Keratinocyte (primary cell): ENCODE results near the gene MBTPS1. TPM values are rescaled to one million over a fixed set of nuclear protein-coding genes. Genes with fewer than 3 reads are reported as not detected.

ENCODE experiments used
- DNase-seq: peaks from one replicate; pipeline ENCODE4 v3.0.0-alpha.2; 2011; ENCODE audit warnings: low read depth, missing footprints, low spot score
- FAIRE-seq: peaks from 2 replicates; lab custom pipeline; 2011; peaks lifted over from hg19 to GRCh38; lab: Jason Lieb, UNC
- H2AFZ ChIP-seq: 2 replicates; pipeline ENCODE4 v1.6.0; 2012; ENCODE audit warnings: low read length, control low read depth, inconsistent platforms; ENCODE audit not compliant: control insufficient read depth
- H3K27ac ChIP-seq: 2 replicates; pipeline ENCODE4 v1.5.1; 2011; ENCODE audit warnings: low read length; ENCODE audit not compliant: control insufficient read depth, insufficient read depth
- H3K27me3 ChIP-seq: 3 replicates; pipeline ENCODE4 v1.6.0; 2011; ENCODE audit warnings: low read length; ENCODE audit not compliant: control insufficient read depth, insufficient read depth; ENCODE audit errors: extremely low read depth
- H3K36me3 ChIP-seq, 2 experiments: 2 replicates in 1 of 2; 3 replicates in 1 of 2; pipeline ENCODE4 v1.5.1; 2011; ENCODE audit warnings: low read length in 2 of 2, mild to moderate bottlenecking in 1 of 2; ENCODE audit not compliant: control insufficient read depth in 2 of 2, insufficient read depth in 2 of 2; ENCODE audit errors: extremely low read depth in 1 of 2
- H3K4me1 ChIP-seq: 3 replicates; pipeline ENCODE4 v1.5.1; 2011; ENCODE audit warnings: low read length; ENCODE audit not compliant: control insufficient read depth, insufficient read depth; ENCODE audit errors: extremely low read depth
- H3K4me2 ChIP-seq: 3 replicates; pipeline ENCODE4 v1.6.0; 2011; ENCODE audit warnings: low read depth, low read length; ENCODE audit not compliant: control insufficient read depth, insufficient read depth; ENCODE audit errors: extremely low read depth
- H3K4me3 ChIP-seq, 3 experiments: fragments of 200-600 bp in 1 of 3; sonication (generic) in 1 of 3; 2 replicates in 2 of 3; 3 replicates in 1 of 3; pipeline ENCODE4 v1.5.1; 2011 to 2016; ENCODE audit warnings: low read length in 3 of 3, mild to moderate bottlenecking in 3 of 3, control low read depth in 2 of 3, inconsistent platforms in 1 of 3, low read depth in 1 of 3, mixed read lengths in 1 of 3, mixed run types in 1 of 3, moderate library complexity in 1 of 3; ENCODE audit not compliant: control insufficient read depth in 2 of 3, insufficient read depth in 2 of 3; ENCODE audit errors: extremely low read depth in 1 of 3
- H3K79me2 ChIP-seq: 2 replicates; pipeline ENCODE4 v1.6.0; 2012; ENCODE audit warnings: low read length; ENCODE audit not compliant: control insufficient read depth, insufficient read depth
- H3K9ac ChIP-seq: 3 replicates; pipeline ENCODE4 v1.6.0; 2011; ENCODE audit warnings: low read length; ENCODE audit not compliant: control insufficient read depth, insufficient read depth; ENCODE audit errors: extremely low read depth
- H3K9me1 ChIP-seq: 3 replicates; pipeline ENCODE4 v1.6.0; 2011; ENCODE audit warnings: low read length; ENCODE audit not compliant: control insufficient read depth, insufficient read depth; ENCODE audit errors: extremely low read depth
- H3K9me3 ChIP-seq: 2 replicates; pipeline ENCODE4 v1.5.1; 2012; ENCODE audit warnings: low read depth, low read length; ENCODE audit not compliant: control insufficient read depth
- H4K20me1 ChIP-seq: 3 replicates; pipeline ENCODE4 v1.6.0; 2011; ENCODE audit warnings: low read length; ENCODE audit not compliant: control insufficient read depth, insufficient read depth; ENCODE audit errors: extremely low read depth
- CTCF ChIP-seq, 3 experiments: IDR thresholded peaks in 1 of 3; conservative IDR thresholded peaks in 1 of 3; optimal IDR thresholded peaks in 1 of 3; 2 replicates in 2 of 3; 3 replicates in 1 of 3; pipeline versions ENCODE3 to v1.5.1; 2011; ENCODE audit warnings: low read length in 3 of 3, mild to moderate bottlenecking in 3 of 3, moderate library complexity in 2 of 3, control low read depth in 1 of 3, inconsistent platforms in 1 of 3; ENCODE audit not compliant: insufficient read depth in 2 of 3; ENCODE audit errors: extremely low read depth in 1 of 3
- EZH2 ChIP-seq: IDR thresholded peaks from one replicate; pipeline ENCODE4 v1.6.1; 2012; ENCODE audit warnings: inconsistent platforms, mild to moderate bottlenecking, low read length, moderate library complexity
- dilution Hi-C: fragments of 300-500 bp; cut with MboI; formaldehyde crosslinking; loops from one replicate; pipeline ENCODE4 v1.7.0; 2020; ENCODE audit warnings: low sequenced_read_pairs; ENCODE audit not compliant: extremely low pct_ligation_motif_present
- polyA plus RNA-seq, 5 experiments: library from polyadenylated mRNA; depleted of rRNA in 3 of 5; stranded (reverse) in 3 of 5; stranded (forward) in 1 of 5; unstranded in 1 of 5; fragments of >200 nt; gene quantifications; 1 replicate in 1 of 5; 2 replicates in 3 of 5; 3 replicates in 1 of 5; pipeline versions ENCODE4 v1.2.1 to v1.2.3, GENCODE V29; 2011 to 2012; ENCODE audit warnings: missing spikeins in 2 of 5, low read depth in 1 of 5, low replicate concordance in 1 of 5

MBTPS1 gene
- polyA plus RNA-seq, 1 donor (not counting 4 experiments of a cell fraction or from before 2014, with no cell fraction given) = 56.0 TPM

GRCh38 chr16:84124257-84125073 lies 7.7 kb upstream of the MBTPS1 start:
- Histone ChIP-seq H3K4me3 (no peak overlapping the region), H3K4me1 (peaks cover 4% of the 10 kb centered on the region), H3K27ac (no peak overlapping the region), H3K36me3 (peaks cover 0 to 4% of the 10 kb centered on the region in 2 experiments), H3K9me3 (no peaks in the 10 kb centered on the region), H3K27me3 (no peaks in the 10 kb centered on the region), H4K20me1 (no peaks in the 10 kb centered on the region), H2AFZ (no peak overlapping the region), H3K9ac (no peak overlapping the region), H3K4me2 (no peak overlapping the region), H3K9me1 (no peaks in the 10 kb centered on the region), H3K79me2 (no peaks in the 10 kb centered on the region)
- DNase-seq (no peak), FAIRE-seq (no peak)
- TF ChIP-seq CTCF (optimal IDR thresholded peaks at IDR 0.05 in 1 of 3, IDR thresholded peaks at IDR 0.05 in 1 of 3, conservative IDR thresholded peaks at IDR 0.05 in 1 of 3; ENCODE audit: extremely low read depth in 1 of 3, insufficient read depth in 2 of 3, low read length in 3 of 3) (no peak), EZH2 (no peak)
- dilution Hi-C loops = no loop called here

GRCh38 chr16:84121007-84121406 lies 4.3 kb upstream of the MBTPS1 start:
- Histone ChIP-seq H3K4me1 (peaks cover 18% of the 10 kb centered on the region), H3K9me3 (no peaks in the 10 kb centered on the region), H2AFZ (no peak overlapping the region), H3K27ac (no peak overlapping the region), H3K9me1 (no peaks in the 10 kb centered on the region), H3K27me3 (no peaks in the 10 kb centered on the region), H3K79me2 (peaks cover 3% of the 10 kb centered on the region), H3K9ac (no peak overlapping the region), H3K4me3 (no peak overlapping the region), H4K20me1 (no peaks in the 10 kb centered on the region), H3K36me3 (peaks cover 0 to 3% of the 10 kb centered on the region in 2 experiments), H3K4me2 (no peak overlapping the region)
- dilution Hi-C loops = no loop called here
- FAIRE-seq (no peak), DNase-seq (no peak)
- TF ChIP-seq CTCF (optimal IDR thresholded peaks at IDR 0.05 in 1 of 3, IDR thresholded peaks at IDR 0.05 in 1 of 3, conservative IDR thresholded peaks at IDR 0.05 in 1 of 3; ENCODE audit: extremely low read depth in 1 of 3, insufficient read depth in 2 of 3, low read length in 3 of 3) (no peak), EZH2 (no peak)
